PC-3 (cell line): ENCODE data around the gene CMSS1.

Experiments used
- CTCF ChIP-seq: fragments of 300-600 bp; sonication (generic); conservative IDR thresholded peaks from 2 replicates; pipeline ENCODE4 v1.5.1; 2017; ENCODE audit warnings: antibody characterized with exemption, low read depth, mild to moderate bottlenecking, low read length
- EZH2 ChIP-seq: fragments of 300-600 bp; sonication (generic); IDR thresholded peaks from one replicate; pipeline ENCODE4 v1.6.1; 2017; ENCODE audit warnings: antibody characterized with exemption, mild to moderate bottlenecking, low read length; ENCODE audit not compliant: unreplicated experiment
- EZH2phosphoT487 ChIP-seq: fragments of 300-600 bp; sonication (generic); IDR thresholded peaks from 2 replicates; pipeline ENCODE4 v1.6.1; 2018; ENCODE audit warnings: mild to moderate bottlenecking, antibody characterized with exemption, low read length, borderline replicate concordance

- TF ChIP-seq EZH2 (no peak), CTCF (no peak), EZH2phosphoT487 (no peak)
These were observed 310.1 kb downstream of the CMSS1 start for GRCh38 chr3:100127792-100128191.
